Epithelial cell of proximal tubule (primary cell): ENCODE results near the gene MRPS25. TPM values are rescaled to one million over a fixed set of nuclear protein-coding genes. Genes with fewer than 3 reads are reported as not detected.

ENCODE experiments used
- DNase-seq: peaks from one replicate; pipeline ENCODE4 v3.0.0-alpha.2; 2011; ENCODE audit warnings: low read depth
- H3K4me3 ChIP-seq: 2 replicates; pipeline ENCODE4 v1.5.1; 2011; ENCODE audit warnings: low read depth, mild to moderate bottlenecking, low read length
- total RNA-seq: library from RNA; depleted of rRNA; stranded (reverse); fragments of >200 nt; gene quantifications from 2 replicates; pipeline ENCODE4 v1.2.3, GENCODE V29; 2015
- TF ChIP-seq, protein P1 (sequence below): conservative IDR thresholded peaks from 2 replicates; pipeline ENCODE4 v1.5.1; 2012; ENCODE audit warnings: low read depth, mild to moderate bottlenecking, low read length

Gene MRPS25
- total RNA-seq, 1 donor from 2014 or later = 27.0 TPM

DNA sequence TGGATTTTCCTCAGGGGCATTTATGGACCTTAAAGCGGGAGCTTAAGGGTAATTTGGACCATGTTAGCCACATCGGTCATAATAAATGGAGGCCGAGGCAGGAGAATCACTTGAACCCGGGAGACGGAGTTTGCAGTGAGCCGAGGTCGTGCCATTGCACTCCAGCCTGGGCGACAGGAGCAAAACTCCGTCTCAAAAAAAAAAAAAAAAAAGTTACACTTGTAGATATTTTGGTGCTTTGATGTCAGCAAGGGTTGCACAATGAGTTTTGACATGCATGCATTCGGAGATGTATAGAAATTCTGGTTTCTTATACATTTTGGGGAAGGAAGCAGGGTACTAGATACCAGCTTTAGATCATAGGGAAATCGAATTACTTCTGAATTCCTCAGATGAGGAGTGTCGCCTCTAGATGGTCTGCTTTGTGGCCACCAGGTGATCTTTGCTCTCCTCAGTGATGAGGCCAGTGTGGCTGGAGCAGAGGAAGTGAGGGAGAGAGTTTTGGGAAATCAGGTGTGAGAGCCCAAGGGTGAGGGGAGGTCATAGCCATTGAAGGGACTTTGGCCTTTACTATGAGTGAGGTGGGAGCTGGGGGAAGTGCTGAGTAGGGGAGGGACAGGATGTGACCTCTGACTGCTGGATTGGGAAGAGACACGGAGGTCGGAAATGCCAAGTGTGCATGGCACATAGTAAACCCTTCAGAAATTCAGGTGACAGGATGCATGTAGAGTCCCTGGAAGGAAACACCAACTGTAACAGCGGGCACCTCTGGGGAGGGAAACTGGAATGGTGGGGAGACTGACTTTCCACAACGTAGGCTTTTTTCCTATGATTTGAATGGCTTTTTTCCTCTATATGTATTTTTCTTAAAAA lies 42.2 kb upstream of the MRPS25 start:
- TF ChIP-seq, protein P1, sequence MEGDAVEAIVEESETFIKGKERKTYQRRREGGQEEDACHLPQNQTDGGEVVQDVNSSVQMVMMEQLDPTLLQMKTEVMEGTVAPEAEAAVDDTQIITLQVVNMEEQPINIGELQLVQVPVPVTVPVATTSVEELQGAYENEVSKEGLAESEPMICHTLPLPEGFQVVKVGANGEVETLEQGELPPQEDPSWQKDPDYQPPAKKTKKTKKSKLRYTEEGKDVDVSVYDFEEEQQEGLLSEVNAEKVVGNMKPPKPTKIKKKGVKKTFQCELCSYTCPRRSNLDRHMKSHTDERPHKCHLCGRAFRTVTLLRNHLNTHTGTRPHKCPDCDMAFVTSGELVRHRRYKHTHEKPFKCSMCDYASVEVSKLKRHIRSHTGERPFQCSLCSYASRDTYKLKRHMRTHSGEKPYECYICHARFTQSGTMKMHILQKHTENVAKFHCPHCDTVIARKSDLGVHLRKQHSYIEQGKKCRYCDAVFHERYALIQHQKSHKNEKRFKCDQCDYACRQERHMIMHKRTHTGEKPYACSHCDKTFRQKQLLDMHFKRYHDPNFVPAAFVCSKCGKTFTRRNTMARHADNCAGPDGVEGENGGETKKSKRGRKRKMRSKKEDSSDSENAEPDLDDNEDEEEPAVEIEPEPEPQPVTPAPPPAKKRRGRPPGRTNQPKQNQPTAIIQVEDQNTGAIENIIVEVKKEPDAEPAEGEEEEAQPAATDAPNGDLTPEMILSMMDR = no peak
- no peak for DNase-seq
- H3K4me3 ChIP-seq = no peak overlapping the region

DNA sequence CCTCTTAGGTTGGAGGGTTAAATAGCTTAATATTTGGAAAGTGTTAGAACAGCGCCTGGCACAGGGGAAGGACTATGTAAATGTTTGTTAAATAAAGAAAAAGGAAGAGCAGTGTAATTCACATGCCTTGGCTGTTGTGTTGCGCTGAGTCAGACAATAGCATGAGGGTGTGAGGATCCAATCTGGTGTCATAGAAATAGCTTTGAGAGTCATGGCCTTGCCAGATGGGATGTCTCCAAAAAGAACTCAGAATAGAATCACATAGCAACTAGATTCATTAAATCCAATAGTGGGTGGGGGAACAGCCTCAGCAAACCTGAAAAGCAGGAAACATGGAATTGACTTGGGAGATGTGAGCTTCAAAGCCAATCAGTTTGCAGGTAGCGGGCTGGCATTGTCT lies 37.7 kb upstream of the MRPS25 start:
- no peak for DNase-seq
- no peak overlapping the region for H3K4me3 ChIP-seq
- TF ChIP-seq, protein P1 = no peak

DNA sequence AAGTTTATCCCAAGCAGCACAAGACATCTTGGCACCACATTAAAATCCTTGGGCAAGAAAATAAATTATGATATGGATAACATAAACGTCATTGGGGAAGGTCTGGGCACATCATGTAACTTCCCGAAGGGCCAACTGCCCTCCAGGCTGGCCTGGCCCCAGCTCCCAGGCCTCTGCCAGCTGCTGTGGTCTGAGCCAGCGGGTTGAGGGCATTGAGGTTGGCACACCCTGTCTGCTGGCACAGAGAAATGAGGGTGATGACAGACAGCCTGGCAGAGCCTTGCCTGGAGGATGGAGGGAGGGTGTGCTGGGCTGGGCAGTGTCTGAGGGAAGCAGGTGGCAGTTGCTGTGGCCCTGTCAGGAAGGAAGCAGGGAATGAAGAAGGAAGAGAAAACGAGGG lies 37.1 kb upstream of the MRPS25 start:
- DNase-seq = no peak
- TF ChIP-seq, protein P1 = no peak
- no peak overlapping the region for H3K4me3 ChIP-seq

DNA sequence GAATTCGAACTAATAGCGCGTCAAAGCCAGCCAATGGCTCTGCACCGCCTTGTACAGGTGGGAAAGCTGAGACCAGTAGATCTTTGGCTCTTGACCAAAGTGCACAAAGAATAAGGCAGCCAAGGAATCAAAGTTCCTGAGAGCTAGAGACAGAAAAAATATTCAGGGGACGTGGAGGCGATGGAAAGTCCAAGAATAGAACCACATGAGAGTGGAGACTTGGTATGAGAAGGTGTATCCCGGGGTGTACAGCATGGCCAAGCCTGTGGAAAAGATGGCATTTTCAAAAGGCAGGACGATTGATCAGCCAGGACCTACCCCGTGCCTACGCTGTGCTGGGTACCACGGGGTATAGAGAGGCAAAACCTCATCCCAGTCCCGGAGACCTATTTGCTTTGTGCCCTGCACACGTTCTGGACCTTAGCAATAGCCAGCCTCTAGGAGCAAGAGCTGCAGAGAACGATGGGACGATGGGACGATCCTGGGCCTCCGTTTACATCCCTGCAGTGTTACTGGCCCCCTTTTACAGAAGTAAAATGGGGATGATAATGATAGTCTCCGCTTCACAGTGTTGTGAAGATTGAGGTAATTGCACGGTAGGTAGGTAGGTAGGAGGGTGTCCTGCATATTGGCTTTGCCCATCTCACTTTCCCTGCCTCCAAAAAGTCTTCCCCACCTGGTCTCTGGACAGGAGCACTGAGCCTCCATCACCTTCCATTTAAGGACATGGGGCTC lies 34.4 kb upstream of the MRPS25 start:
- H3K4me3 ChIP-seq = peak overlapping the region; percentile 84
- no peak for DNase-seq
- TF ChIP-seq, protein P1 = no peak

DNA sequence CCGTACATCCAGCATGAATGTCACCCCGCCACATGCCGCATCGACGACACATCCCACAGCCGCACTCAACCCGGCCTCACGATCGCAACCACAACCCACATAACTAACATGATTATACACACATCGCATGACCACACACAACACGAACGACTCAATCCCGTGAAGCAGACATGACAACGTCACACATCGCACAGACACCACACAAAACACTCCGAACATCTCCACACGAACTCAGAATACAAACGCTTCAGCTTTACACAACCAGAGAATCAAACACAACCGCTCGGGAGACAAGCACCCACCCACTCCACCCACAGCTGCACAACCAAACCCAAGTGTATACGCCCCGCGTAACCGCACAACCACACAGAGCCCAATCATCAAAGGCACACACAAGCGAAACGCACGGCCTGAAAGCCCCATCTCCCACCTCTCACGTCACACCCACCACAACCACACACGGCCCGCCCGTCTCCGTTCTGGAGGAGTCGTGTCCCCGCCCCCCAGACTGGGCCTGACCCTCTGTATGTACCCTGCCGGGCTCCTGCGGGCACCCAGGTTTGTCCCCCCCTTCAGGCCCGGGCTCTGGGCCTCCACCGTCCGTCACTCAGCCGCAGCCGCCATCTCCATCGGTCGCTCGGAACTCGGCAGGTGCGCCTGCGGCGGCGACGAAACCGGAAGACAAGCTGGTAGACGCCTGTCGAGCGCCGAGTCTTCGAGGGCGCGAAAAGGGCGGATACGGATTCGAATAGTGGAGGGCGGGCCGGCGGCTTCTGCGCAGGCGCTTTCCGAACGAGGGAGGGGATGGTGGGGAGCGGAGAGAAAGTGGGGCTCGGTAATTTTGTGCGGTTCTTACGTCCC lies 33.6 kb upstream of the MRPS25 start, which contains the start of gene RBSN:
Gene RBSN (minus strand): TSS at position 646 of the 861 bp plus-strand sequence. CDS start 3,028 bp downstream, outside the sequence.
- peak within 1 kb of the TSS; percentile 84 for H3K4me3 ChIP-seq
- peak; percentile 42 for DNase-seq
- TF ChIP-seq, protein P1 = no peak

DNA sequence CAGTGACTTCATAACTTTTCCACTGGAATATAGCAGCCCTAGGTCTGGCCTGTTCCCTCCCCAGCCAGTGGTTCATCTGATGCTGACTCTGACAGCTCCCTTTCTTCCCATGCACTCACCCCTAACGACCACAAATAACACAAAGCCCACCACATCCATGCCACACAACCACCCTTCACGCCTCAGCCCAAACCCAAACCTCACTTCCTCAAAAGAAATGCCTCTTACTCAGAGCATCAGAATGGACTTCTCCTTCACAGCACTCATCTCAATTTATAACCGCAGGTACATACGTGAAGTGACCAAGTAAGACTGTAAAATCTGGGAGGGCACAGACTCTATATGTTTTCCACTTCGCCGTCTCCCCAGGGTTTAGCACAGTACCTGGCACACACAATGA lies 32.8 kb upstream of the MRPS25 start:
- no peak for DNase-seq

More for the DNA sequence above, 32.8 kb upstream of the MRPS25 start:
- TF ChIP-seq, protein P1 = no peak
- peak overlapping the region; percentile 84 for H3K4me3 ChIP-seq
